HG02840 (cell line): ENCODE data around the gene BEND4.
"Not testable (repeated sequence)": the region's sequence is repeated elsewhere in the genome, so short reads cannot be mapped to it uniquely, and the experiment has no call there.

Experiments used
- ATAC-seq: cut with Tn5 transposase; IDR thresholded peaks from one replicate; pipeline ENCODE4 v1.9.1; 2021; ENCODE audit warnings: mild to moderate bottlenecking, moderate library complexity, moderate number of reproducible peaks; ENCODE audit not compliant: unreplicated experiment, low FRiP score

BEND4 gene

DNA sequence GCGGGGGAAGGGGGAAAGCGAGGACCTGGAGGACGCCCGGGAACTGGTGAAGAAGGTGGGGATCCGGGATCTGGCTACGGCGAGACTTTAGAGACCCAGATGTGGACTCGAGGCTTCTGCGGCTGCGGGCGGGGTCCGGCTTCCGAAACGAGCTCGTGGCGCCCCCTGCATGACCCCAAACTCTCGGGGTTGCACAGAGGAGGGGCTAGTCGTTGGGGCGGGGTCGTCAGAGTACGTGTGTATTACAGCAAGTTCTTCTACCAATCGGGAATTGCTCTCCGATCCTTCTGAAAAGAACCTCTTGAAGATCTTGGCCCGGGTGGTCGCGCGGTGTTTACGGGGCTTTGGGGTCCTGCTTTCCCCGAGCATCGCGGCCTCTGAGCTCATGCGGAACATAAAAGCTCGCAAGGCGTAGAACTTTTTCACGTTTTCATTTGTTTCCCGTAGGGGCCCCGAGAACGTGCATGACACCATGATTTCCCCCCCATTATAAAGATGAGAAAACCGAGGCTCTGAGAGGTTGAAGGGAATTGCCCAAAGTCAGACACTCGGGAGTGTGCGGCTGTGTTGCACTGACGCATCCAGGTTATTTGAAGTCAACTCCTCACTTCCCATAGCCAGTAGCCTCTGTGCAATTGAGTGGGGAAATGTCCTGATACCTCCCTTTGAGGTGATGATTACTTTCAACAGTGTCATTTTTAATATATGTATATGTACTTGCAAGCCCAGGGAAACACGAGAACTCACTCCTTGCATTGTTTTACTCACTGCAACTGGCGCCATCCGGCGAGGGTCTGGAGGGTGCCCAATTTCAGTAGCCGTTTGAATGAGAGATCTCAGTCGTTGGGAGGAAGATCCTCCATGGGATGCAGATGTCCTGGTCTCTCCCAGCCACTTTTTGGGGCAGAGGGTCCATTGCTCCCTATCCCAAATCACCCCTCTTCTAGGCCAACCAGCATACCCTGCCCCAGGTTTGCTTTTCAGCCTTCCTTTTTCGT is at the start of gene BEND4:
Gene BEND4, minus strand, starts transcription at position 149 of the 998 bp plus-strand sequence. CDS start 512 bp downstream, outside the sequence.
- ATAC-seq = peak; percentile 19

DNA sequence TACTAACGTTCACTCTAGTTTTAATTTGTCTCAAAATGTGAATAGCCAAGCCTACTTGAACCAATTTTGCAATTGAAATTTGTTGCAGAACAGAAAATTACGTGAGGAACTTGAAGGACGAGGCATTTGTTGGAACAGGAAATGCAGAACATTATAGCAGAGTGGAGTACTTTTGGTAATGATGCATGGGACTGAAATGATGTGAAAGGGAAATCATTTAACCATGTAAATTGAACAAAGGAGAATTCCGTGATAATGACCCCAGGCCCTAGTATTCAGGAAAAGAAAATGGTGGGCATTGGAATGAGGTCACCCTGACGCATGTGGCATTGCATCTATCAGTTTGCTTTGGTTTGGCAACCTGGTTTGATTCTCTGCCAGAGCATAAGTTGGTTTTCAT is 44.9 kb upstream of the BEND4 start:
- no peak for ATAC-seq

DNA sequence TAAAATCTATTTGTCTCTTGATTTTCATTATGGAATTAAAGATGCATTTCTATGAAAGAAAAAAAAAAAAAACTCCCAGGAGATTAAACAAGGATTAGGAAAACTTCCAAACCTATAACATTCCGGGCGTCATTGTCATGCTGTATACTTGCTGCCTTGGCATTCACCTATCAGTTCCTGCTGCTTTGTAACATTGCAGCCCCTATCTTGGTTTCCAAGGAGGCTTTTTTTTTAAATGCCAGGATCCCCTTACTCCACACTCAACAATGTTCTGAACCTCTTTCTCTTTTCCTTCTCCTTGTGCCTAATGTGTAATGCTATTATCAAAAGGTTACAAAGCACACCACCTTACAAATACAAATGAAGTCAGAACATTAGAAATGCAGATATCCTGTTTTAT is 20.5 kb upstream of the BEND4 start:
- no peak for ATAC-seq

DNA sequence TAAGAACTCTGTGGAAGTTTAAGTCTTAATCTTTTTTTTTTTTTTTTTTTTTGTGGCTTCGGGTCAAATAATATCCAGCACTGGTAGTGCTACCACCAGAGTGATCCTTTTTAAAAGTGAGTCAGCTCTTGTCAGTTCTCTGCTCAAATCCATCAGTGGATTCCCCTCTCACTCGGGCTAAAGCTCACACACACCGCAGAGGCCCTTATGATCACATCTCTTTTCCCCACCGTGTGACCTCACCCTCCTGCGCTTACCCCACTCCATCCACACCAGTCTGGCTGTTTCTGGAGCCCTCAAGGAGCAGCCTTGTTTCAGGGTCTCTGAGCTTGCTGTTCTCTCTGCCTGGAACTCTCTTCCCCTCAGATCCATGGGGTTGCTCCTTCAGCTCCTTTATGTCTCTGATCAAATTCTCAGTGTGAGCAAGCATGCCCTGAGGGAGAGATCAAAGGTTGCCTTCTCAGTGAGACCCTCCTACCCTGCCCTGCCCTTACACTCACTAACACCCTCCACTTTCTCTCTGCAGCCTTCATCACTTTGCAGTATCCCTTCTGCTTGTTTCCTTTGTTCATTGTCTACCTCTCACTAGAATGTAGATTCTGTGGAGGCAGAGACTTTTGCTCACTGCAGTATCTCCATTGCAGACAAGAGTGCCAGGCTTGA is 19.8 kb upstream of the BEND4 start:
- no peak for ATAC-seq

DNA sequence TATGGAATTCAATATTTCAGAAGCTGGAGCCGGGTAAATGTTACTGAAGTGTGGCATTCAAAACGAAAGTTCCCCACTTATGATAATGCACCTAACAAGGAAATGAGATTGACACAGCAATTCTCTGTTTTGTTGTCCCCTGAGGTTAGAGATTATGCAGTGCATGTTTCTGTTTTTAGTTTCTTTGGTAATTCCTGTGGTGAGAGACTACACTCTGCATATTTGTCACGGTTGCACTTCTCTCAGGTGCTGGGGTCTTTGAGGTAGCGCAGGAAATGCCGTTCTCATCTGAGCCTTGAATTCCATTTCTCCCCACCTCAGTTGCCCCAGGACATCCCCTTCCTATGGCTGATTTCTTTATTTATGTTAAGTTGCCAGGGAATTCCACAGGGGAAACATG is 15.3 kb upstream of the BEND4 start:
- peak; percentile 99 for ATAC-seq

DNA sequence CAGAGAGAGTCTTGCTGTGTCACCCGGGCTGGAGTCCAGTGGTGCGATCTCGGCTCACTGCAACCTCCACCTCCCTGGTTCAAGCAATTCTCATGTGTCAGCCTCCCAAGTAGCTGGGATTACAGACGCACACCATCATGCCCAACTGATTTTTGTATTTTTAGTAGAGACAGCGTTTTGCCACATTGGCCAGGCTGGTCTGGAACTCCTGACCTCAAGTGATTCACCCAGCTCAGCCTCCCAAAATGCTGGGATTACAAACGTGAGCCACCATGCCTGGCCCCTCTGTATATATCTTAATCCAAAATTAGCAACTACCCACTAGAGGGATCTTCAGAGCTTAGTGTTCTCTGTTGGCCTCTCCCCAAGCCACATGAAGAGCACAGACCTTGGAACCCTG is 13.7 kb upstream of the BEND4 start:
- not testable (repeated sequence) for ATAC-seq

DNA sequence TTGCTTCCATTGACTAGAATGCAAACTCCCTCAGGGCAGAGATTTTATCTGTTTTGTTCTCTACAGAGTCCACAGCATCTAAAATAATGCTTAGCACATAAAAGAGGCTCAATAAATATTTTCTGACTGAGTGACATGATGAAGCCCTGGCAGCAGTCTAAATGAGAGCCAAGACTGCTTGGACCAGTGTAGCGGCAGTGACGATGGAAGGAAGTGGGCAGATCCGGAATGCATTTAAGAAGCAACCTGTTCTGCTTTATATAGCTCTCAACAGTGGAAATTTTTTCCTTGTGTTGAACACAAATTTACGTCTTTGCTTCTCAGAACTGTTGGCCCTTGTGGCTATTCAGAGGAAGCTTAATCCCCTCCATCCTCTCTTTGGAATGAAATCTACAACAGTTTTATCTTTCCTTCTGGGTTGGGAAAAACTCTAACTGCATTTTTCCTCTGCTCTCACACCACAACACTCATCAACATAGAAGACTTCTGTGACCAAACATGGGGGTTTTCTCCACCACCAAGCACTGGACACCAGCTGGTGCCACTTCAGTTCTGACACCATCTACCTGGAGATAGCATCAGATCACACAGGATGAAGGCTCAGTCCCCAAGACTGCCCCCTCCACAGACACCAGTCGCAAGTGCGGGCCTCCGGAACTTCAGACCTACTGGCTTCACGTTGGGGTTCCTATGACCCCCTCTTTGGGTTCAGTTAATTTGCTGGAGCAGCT is 7.0 kb upstream of the BEND4 start:
- no peak for ATAC-seq

- ATAC-seq = peak; percentile 61
Observed at GRCh38 chr4:42151568-42152506, 618 bp downstream of the BEND4 start.

DNA sequence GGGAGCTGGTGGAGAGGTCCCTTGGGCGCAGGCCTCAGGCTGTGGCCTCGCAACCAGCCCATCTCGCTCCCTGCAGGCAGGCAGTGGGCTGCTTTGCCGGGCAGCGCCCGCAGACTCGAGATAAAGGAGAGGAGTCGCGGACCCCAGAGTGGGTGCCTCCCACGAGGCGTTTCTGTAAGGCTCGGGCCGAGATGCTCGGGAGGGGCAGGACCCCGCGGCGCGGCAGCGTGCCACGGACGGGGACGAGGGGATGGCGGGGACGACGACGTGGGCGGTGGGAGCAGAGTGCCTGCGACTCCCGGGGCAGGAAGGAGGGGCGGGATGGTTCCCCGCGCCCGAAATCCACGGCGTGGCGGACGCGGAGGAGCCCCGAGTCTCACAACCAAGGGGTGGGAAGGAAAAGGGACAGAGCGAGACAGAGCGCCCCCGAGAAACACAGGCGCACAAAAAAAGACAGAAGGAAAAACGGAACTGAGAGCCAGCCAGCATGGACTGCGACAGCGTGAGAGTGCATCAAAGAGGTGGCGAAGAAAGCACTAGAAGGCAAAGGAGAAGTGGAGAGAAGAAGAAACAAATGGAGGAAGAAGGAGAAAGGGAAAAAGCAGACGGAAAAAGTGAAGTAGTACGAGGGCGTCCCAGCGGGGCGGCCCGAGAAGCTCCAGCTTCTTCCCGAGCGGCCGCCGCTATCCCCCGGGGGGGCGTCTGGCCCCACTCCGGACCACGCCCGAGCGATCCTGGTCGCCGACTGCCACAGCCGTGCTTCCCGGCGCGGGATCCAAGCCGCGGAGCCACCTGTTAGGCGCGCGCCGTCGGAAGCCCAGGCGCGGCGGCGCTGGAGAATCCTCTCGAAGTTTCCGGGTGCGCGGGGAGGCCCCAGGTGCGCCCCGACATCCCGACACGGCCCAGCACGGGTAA is 1.5 kb downstream of the BEND4 start:
- ATAC-seq = peak; percentile 34

DNA sequence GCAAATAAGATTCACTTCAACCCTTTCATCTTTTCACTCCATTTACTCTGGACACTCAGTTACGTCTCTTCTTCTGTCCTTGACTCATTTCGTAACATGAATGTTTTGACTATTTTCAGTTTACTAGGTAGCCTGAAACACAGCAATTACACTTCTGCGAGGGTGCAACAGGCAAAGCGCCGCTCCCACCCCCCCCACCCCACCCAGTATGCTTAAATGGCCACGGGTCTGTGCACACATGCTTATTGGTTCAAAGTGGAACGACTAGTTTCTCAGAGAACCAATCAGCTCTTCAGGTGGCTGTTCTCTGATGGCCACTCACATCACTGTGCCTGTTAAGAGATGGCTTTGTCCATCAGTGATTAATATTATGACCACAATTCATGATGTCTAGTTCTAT is 3.5 kb downstream of the BEND4 start:
- ATAC-seq = no peak

GRCh38 chr4:42148425-42148824 is 4.0 kb downstream of the BEND4 start:
- ATAC-seq = no peak

GRCh38 chr4:42144028-42144427 is 8.4 kb downstream of the BEND4 start:
- ATAC-seq = no peak

- ATAC-seq = no peak
Observed at GRCh38 chr4:42142591-42142990, 9.9 kb downstream of the BEND4 start.

- ATAC-seq = no peak
Observed at GRCh38 chr4:42136371-42136770, 16.1 kb downstream of the BEND4 start.

GRCh38 chr4:42133006-42133405 is 19.4 kb downstream of the BEND4 start:
- ATAC-seq = no peak

DNA sequence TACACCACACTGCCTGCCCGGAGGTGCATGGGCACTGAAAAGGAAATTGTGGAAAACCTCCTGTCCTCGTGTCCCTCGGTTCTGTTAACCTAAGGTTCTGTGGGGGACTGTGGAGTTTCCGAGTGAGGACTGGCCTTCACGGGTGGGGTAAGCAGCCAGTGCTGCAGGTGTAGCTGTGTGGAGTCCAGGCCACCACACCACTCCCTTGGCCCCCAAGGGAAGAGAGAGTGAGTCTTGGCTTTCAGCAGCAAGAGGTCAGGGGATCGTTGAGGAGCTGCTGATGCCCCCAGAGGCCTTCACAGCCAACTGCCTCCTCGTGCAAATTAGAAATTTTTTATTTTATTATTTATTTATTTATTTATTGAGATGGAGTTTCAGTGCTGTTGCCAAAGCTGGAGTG is 20.4 kb downstream of the BEND4 start:
- ATAC-seq = no peak

- ATAC-seq = no peak
Observed at GRCh38 chr4:42123071-42123644, 29.3 kb downstream of the BEND4 start.

GRCh38 chr4:42122237-42122636 is 30.2 kb downstream of the BEND4 start:
- no peak for ATAC-seq
